H1 (cell line): ENCODE data around the gene KRTAP10-4.

Experiments
- POLR2A ChIP-seq, 2 experiments: IDR thresholded peaks; 1 replicate in 1 of 2; 2 replicates in 1 of 2; pipeline ENCODE4 v1.6.1; 2011; ENCODE audit warnings: low read depth in 2 of 2, low read length in 2 of 2, mild to moderate bottlenecking in 2 of 2; ENCODE audit errors: control extremely low read depth in 1 of 2
- RFX5 ChIP-seq: IDR thresholded peaks from 2 replicates; pipeline ENCODE4 v1.6.1; 2011; ENCODE audit warnings: low read depth, low read length, improper control_type of control experiment, borderline replicate concordance
- SUZ12 ChIP-seq: fragments of 200-600 bp; sonication (generic); IDR thresholded peaks from 2 replicates; pipeline ENCODE4 v1.6.1; 2012; ENCODE audit warnings: mild to moderate bottlenecking, inconsistent platforms, low read length, moderate library complexity, mixed read lengths
- TF ChIP-seq, protein P1 (sequence below), 3 experiments: IDR thresholded peaks; 1 replicate in 2 of 3; 2 replicates in 1 of 3; pipeline versions ENCODE4 v1.5.1 to v1.6.1; 2011; ENCODE audit warnings: low read length in 3 of 3, mild to moderate bottlenecking in 3 of 3, inconsistent platforms in 2 of 3, low read depth in 1 of 3, moderate library complexity in 1 of 3; ENCODE audit not compliant: insufficient read depth in 1 of 3; ENCODE audit errors: control extremely low read depth in 1 of 3

DNA sequence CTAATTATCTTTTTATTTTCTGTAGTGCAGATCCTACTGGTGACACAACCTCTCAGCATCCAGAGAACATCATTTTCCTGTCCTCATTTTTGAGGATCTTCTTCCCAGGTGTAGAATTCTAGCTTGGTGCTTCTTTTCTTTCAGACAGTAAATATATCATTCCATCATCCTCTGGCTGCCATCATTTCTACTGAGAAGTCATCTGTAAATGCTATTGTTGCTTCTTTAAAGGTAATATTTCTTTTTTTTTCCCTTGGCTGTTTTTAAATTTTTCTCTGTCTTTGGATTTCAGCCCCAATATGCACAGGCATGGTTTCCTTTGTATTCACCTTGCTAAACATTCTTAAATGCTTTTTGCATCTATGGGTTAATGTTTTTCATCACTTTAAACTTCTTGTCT, 50.0 kb downstream of the KRTAP10-4 start:
- TF ChIP-seq SUZ12 (no peak), RFX5 (no peak), POLR2A (IDR thresholded peaks at IDR 0.05; ENCODE audit: control extremely low read depth in 1 of 2, low read depth in 2 of 2, low read length in 2 of 2) (no peak)
- TF ChIP-seq, protein P1, sequence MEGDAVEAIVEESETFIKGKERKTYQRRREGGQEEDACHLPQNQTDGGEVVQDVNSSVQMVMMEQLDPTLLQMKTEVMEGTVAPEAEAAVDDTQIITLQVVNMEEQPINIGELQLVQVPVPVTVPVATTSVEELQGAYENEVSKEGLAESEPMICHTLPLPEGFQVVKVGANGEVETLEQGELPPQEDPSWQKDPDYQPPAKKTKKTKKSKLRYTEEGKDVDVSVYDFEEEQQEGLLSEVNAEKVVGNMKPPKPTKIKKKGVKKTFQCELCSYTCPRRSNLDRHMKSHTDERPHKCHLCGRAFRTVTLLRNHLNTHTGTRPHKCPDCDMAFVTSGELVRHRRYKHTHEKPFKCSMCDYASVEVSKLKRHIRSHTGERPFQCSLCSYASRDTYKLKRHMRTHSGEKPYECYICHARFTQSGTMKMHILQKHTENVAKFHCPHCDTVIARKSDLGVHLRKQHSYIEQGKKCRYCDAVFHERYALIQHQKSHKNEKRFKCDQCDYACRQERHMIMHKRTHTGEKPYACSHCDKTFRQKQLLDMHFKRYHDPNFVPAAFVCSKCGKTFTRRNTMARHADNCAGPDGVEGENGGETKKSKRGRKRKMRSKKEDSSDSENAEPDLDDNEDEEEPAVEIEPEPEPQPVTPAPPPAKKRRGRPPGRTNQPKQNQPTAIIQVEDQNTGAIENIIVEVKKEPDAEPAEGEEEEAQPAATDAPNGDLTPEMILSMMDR (IDR thresholded peaks at IDR 0.05; ENCODE audit: control extremely low read depth in 1 of 3, insufficient read depth in 1 of 3, low read depth in 1 of 3, low read length in 3 of 3): no peak
